HepG2 (cell line): Measurements from ENCODE around the gene TMEM61. TPM values are rescaled to one million over a fixed set of nuclear protein-coding genes. Genes with fewer than 3 reads are reported as not detected.
A peak's percentile ranks its signal among the peaks of the same experiment; 100 is the strongest.

ENCODE experiments used
- CBFB ChIP-seq: sonication (generic); formaldehyde crosslinking; IDR thresholded peaks from 2 replicates; pipeline ENCODE4 v1.4.0; 2020; ENCODE audit warnings: missing genetic modification reagents
- DMAP1 ChIP-seq: IDR thresholded peaks from 2 replicates; pipeline ENCODE4 v1.6.1; 2016
- DNMT1 ChIP-seq: sonication (generic); formaldehyde crosslinking; IDR thresholded peaks from 2 replicates; pipeline ENCODE4 v1.5.1; 2020; ENCODE audit warnings: mild to moderate bottlenecking, missing genetic modification reagents
- KAT7 ChIP-seq: IDR thresholded peaks from 2 replicates; pipeline ENCODE4 v1.6.1; 2018; ENCODE audit warnings: borderline replicate concordance, missing compliant biosample characterization
- KDM1A ChIP-seq: IDR thresholded peaks from 2 replicates; pipeline ENCODE4 v1.6.1; 2016; ENCODE audit warnings: missing compliant biosample characterization
- MAZ ChIP-seq, 2 experiments: sonication (generic) in 1 of 2; formaldehyde crosslinking in 1 of 2; IDR thresholded peaks; 2 replicates each; pipeline versions ENCODE4 v1.5.0 to v1.6.1; 2012 to 2020; ENCODE audit warnings: low read depth in 2 of 2, mild to moderate bottlenecking in 2 of 2, borderline replicate concordance in 1 of 2, improper control_type of control experiment in 1 of 2, low read length in 1 of 2, missing genetic modification reagents in 1 of 2, moderate library complexity in 1 of 2
- MED8 ChIP-seq: sonication (generic); formaldehyde crosslinking; IDR thresholded peaks from 2 replicates; pipeline ENCODE4 v1.8.1; 2023; ENCODE audit warnings: mild to moderate bottlenecking, missing genetic modification reagents; ENCODE audit not compliant: insufficient replicate concordance
- MXI1 ChIP-seq: IDR thresholded peaks from 3 replicates; pipeline ENCODE4 v1.6.1; 2012; ENCODE audit warnings: low read depth, low read length, inconsistent platforms, borderline replicate concordance
- PHF21A ChIP-seq: sonication (generic); formaldehyde crosslinking; IDR thresholded peaks from 2 replicates; pipeline ENCODE4 v1.5.0; 2020; ENCODE audit warnings: mild to moderate bottlenecking, missing genetic modification reagents
- RAD21 ChIP-seq: fragments of 450-650 bp; formaldehyde crosslinking; IDR thresholded peaks from 2 replicates; pipeline ENCODE4 v1.5.0; 2020; ENCODE audit warnings: mild to moderate bottlenecking
- SATB2 ChIP-seq: sonication (generic); formaldehyde crosslinking; IDR thresholded peaks from 2 replicates; pipeline ENCODE4 v1.5.0; 2020; ENCODE audit warnings: missing genetic modification reagents
- SP4 ChIP-seq: sonication (generic); formaldehyde crosslinking; IDR thresholded peaks from 2 replicates; pipeline ENCODE4 v1.8.1; 2023; ENCODE audit warnings: mild to moderate bottlenecking, missing genetic modification reagents
- ZC3H4 ChIP-seq: sonication (generic); formaldehyde crosslinking; IDR thresholded peaks from 2 replicates; pipeline ENCODE4 v1.4.0; 2020; ENCODE audit warnings: missing genetic modification reagents, borderline replicate concordance
- ZFP1 ChIP-seq: IDR thresholded peaks from 2 replicates; pipeline ENCODE4 v1.6.1; 2016
- ZNF329 ChIP-seq: sonication (generic); formaldehyde crosslinking; IDR thresholded peaks from 2 replicates; pipeline ENCODE4 v1.9.0; 2021; ENCODE audit warnings: low read depth, mild to moderate bottlenecking, missing genetic modification reagents
- ZNF530 ChIP-seq: sonication (generic); formaldehyde crosslinking; IDR thresholded peaks from 2 replicates; pipeline ENCODE4 v1.5.0; 2020; ENCODE audit warnings: low read depth, mild to moderate bottlenecking, missing genetic modification reagents
- ZNF768 ChIP-seq: sonication (generic); formaldehyde crosslinking; IDR thresholded peaks from 2 replicates; pipeline ENCODE4 v1.4.0; 2020; ENCODE audit warnings: missing genetic modification reagents
- ZNF883 ChIP-seq: sonication (generic); formaldehyde crosslinking; IDR thresholded peaks from 2 replicates; pipeline ENCODE4 v1.5.1; 2020; ENCODE audit warnings: mild to moderate bottlenecking, missing genetic modification reagents; ENCODE audit errors: not compliant biosample characterization
- polyA plus RNA-seq, 8 experiments: library from polyadenylated mRNA; depleted of rRNA in 3 of 8; stranded (reverse) in 7 of 8; unstranded in 1 of 8; fragments of >200 nt; fragmentation: Illumina TruSeq in 4 of 8; extraction: Trizol in 4 of 8; gene quantifications; 2 replicates each; pipeline versions ENCODE4 v1.2.1 to v1.2.3, GENCODE V29; 2011 to 2016; ENCODE audit warnings: low read depth in 4 of 8, missing spikeins in 1 of 8, mixed read lengths in 1 of 8; ENCODE audit not compliant: insufficient read depth in 1 of 8
- total RNA-seq, 5 experiments: library from RNA; depleted of rRNA; stranded (reverse); fragments of >200 nt; fragmentation: Illumina TruSeq; extraction: Trizol; gene quantifications; 2 replicates each; pipeline ENCODE4 v1.2.3, GENCODE V29; 2016; ENCODE audit warnings: low read depth in 1 of 5
- TF ChIP-seq, protein P1 (sequence below): sonication (generic); formaldehyde crosslinking; IDR thresholded peaks from 2 replicates; pipeline ENCODE4 v1.4.0; 2020; ENCODE audit warnings: mild to moderate bottlenecking, missing genetic modification reagents
- TF ChIP-seq, protein P2 (sequence below): sonication (generic); formaldehyde crosslinking; IDR thresholded peaks from 2 replicates; pipeline ENCODE4 v1.4.0; 2020; ENCODE audit warnings: missing genetic modification reagents
- TF ChIP-seq, protein P3 (sequence below): sonication (generic); formaldehyde crosslinking; IDR thresholded peaks from 2 replicates; pipeline ENCODE4 v1.4.0; 2020; ENCODE audit warnings: mild to moderate bottlenecking, missing genetic modification reagents
- TF ChIP-seq, protein P4 (sequence below): conservative IDR thresholded peaks from 2 replicates; pipeline ENCODE4 v1.6.1; 2018; ENCODE audit warnings: missing genetic modification reagents
- TF ChIP-seq, protein P5 (sequence below), 2 experiments: sonication (generic) in 1 of 2; formaldehyde crosslinking in 1 of 2; IDR thresholded peaks; 2 replicates each; pipeline versions ENCODE4 v1.4.0 to v1.6.1; 2018 to 2020; ENCODE audit warnings: missing genetic modification reagents in 2 of 2, borderline replicate concordance in 1 of 2, low read depth in 1 of 2, mild to moderate bottlenecking in 1 of 2, missing biosample characterization in 1 of 2

TMEM61 gene
- total and polyA plus RNA-seq, 2 of the 13 experiments (the other 11 are each of a cell fraction or from before 2014, with no cell fraction given): not detected

DNA sequence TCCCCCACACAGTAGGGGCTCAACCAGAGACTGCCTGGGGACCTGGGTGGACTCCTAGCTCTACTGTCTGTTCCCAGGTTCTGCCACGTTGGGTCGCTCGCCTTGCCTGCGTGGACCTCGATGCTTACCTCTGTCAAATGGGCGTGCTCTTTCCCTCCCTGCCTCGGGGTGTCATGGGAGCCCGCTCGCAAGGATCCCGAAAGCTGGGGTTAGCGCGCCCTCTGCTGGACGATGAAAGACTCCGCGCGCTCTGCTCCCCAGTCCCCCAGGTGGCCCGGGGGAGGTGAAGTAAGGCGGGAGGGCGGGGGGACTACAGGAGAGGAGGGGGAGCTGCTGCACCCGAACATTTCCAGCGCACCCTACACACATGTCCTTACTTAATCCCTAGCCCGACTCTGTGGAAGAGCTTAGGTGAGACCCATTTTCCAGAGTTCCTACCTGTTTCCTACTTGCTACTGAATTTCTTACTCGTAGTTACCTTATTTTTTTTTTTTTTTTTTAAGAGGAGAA, 16.0 kb downstream of the TMEM61 start (continued):
- no peak for TF ChIP-seq ZNF329
- TF ChIP-seq KAT7 (CRISPR knock-in tag): no peak
- TF ChIP-seq, protein P1, sequence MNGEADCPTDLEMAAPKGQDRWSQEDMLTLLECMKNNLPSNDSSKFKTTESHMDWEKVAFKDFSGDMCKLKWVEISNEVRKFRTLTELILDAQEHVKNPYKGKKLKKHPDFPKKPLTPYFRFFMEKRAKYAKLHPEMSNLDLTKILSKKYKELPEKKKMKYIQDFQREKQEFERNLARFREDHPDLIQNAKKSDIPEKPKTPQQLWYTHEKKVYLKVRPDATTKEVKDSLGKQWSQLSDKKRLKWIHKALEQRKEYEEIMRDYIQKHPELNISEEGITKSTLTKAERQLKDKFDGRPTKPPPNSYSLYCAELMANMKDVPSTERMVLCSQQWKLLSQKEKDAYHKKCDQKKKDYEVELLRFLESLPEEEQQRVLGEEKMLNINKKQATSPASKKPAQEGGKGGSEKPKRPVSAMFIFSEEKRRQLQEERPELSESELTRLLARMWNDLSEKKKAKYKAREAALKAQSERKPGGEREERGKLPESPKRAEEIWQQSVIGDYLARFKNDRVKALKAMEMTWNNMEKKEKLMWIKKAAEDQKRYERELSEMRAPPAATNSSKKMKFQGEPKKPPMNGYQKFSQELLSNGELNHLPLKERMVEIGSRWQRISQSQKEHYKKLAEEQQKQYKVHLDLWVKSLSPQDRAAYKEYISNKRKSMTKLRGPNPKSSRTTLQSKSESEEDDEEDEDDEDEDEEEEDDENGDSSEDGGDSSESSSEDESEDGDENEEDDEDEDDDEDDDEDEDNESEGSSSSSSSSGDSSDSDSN (CRISPR knock-in tag): no peak
- no peak for TF ChIP-seq DMAP1 (CRISPR knock-in tag)
- peak; percentile 91 for TF ChIP-seq RAD21 (CRISPR knock-in tag)
- 0 out of 3 replicates have a peak, but pooled peaks have one; percentile 25 for TF ChIP-seq MXI1
- TF ChIP-seq, protein P2, sequence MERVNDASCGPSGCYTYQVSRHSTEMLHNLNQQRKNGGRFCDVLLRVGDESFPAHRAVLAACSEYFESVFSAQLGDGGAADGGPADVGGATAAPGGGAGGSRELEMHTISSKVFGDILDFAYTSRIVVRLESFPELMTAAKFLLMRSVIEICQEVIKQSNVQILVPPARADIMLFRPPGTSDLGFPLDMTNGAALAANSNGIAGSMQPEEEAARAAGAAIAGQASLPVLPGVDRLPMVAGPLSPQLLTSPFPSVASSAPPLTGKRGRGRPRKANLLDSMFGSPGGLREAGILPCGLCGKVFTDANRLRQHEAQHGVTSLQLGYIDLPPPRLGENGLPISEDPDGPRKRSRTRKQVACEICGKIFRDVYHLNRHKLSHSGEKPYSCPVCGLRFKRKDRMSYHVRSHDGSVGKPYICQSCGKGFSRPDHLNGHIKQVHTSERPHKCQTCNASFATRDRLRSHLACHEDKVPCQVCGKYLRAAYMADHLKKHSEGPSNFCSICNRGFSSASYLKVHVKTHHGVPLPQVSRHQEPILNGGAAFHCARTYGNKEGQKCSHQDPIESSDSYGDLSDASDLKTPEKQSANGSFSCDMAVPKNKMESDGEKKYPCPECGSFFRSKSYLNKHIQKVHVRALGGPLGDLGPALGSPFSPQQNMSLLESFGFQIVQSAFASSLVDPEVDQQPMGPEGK (CRISPR knock-in tag): peak; percentile 49; the same call in 1 of the 2 replicates
- TF ChIP-seq ZC3H4: no peak
- 0 out of 2 replicates have a peak, but pooled peaks have one; percentile 23 for TF ChIP-seq MAZ (IDR thresholded peaks at IDR 0.05; ENCODE audit: borderline replicate concordance, low read depth, low read length)
- peak; percentile 58; the same call in 1 of the 2 replicates for TF ChIP-seq MAZ (CRISPR knock-in tag; IDR thresholded peaks at IDR 0.05; ENCODE audit: low read depth)
- TF ChIP-seq DNMT1 (CRISPR knock-in tag): 0 out of 2 replicates have a peak, but pooled peaks have one; percentile 31
- no peak for TF ChIP-seq ZFP1 (CRISPR knock-in tag)
- no peak for TF ChIP-seq CBFB (CRISPR knock-in tag)
- TF ChIP-seq KDM1A: peak; percentile 86; the same call in 1 of the 2 replicates
- TF ChIP-seq, protein P3, sequence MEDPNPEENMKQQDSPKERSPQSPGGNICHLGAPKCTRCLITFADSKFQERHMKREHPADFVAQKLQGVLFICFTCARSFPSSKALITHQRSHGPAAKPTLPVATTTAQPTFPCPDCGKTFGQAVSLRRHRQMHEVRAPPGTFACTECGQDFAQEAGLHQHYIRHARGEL (CRISPR knock-in tag): no peak
- TF ChIP-seq, protein P4, sequence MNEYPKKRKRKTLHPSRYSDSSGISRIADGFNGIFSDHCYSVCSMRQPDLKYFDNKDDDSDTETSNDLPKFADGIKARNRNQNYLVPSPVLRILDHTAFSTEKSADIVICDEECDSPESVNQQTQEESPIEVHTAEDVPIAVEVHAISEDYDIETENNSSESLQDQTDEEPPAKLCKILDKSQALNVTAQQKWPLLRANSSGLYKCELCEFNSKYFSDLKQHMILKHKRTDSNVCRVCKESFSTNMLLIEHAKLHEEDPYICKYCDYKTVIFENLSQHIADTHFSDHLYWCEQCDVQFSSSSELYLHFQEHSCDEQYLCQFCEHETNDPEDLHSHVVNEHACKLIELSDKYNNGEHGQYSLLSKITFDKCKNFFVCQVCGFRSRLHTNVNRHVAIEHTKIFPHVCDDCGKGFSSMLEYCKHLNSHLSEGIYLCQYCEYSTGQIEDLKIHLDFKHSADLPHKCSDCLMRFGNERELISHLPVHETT (CRISPR knock-in tag): no peak
- no peak for TF ChIP-seq SP4 (CRISPR knock-in tag)
- TF ChIP-seq ZNF768 (CRISPR knock-in tag): no peak
- TF ChIP-seq SATB2 (CRISPR knock-in tag): no peak
- peak; percentile 37 for TF ChIP-seq ZNF883
- no peak for TF ChIP-seq PHF21A
- TF ChIP-seq ZNF530 (CRISPR knock-in tag): no peak
- TF ChIP-seq, protein P5, sequence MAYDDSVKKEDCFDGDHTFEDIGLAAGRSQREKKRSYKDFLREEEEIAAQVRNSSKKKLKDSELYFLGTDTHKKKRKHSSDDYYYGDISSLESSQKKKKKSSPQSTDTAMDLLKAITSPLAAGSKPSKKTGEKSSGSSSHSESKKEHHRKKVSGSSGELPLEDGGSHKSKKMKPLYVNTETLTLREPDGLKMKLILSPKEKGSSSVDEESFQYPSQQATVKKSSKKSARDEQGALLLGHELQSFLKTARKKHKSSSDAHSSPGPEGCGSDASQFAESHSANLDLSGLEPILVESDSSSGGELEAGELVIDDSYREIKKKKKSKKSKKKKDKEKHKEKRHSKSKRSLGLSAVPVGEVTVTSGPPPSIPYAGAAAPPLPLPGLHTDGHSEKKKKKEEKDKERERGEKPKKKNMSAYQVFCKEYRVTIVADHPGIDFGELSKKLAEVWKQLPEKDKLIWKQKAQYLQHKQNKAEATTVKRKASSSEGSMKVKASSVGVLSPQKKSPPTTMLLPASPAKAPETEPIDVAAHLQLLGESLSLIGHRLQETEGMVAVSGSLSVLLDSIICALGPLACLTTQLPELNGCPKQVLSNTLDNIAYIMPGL (CRISPR knock-in tag; IDR thresholded peaks at IDR 0.05; ENCODE audit: borderline replicate concordance in 1 of 2, low read depth in 1 of 2): no peak
- TF ChIP-seq MED8 (CRISPR knock-in tag): no peak
